Raji (cell line): ENCODE data around the gene SHC1.

Experiments
- POLR2A ChIP-seq: IDR thresholded peaks from 2 replicates; pipeline ENCODE4 v1.6.1; 2011; ENCODE audit warnings: low read depth, low read length, control low read depth; ENCODE audit not compliant: insufficient read depth

SHC1 gene

DNA sequence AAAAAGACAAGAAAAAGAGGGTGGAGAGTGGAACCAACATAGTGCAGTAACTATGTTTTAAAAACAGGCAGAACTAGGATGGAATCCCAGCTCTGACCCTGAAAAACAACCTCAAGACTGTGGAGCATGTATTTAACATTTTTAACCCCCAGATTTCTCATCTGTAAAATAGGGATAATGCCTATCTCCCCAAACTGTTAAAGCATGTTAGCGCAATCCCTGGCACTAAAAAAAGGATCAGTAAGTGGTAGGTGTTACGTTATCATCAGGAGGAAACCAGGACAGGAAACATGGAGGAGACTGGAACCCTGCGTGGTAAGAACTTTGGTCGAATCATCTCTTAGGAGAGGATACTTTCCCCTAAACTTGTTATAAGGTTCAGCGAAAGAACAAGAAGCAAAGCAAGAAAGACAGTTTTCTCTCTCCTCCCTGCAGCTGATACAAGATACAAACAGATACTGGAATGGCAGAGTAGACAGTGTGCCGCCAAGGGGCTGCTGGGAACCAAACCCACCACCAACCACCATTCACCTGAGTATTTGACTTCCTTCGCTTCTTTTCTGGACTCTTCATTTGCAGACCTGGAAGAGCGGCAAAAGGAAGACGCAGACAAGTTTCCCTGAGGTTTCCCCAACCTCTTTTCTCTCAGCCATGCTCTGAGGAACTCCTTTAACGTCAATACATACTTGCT, 10.0 kb downstream of the SHC1 start:
- TF ChIP-seq POLR2A = no peak

DNA sequence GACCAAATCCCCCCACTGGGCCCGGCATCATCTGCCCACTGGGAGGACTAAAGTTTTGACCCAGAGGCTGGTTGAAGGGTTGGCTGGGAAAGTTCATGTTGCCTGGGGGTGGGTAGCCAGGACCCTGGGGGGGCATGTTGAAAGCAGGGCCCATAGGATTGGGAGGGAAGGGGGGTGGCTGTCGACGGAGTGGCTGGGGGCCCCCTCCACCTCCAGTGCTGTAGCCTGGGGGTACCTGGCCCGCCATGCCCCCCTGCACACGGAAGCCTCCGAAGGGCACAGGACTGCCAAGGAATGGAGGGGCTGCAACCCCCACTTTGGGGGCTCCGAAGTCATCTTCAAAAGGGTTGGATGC, 11.1 kb downstream of the SHC1 start:
- TF ChIP-seq POLR2A = no peak

DNA sequence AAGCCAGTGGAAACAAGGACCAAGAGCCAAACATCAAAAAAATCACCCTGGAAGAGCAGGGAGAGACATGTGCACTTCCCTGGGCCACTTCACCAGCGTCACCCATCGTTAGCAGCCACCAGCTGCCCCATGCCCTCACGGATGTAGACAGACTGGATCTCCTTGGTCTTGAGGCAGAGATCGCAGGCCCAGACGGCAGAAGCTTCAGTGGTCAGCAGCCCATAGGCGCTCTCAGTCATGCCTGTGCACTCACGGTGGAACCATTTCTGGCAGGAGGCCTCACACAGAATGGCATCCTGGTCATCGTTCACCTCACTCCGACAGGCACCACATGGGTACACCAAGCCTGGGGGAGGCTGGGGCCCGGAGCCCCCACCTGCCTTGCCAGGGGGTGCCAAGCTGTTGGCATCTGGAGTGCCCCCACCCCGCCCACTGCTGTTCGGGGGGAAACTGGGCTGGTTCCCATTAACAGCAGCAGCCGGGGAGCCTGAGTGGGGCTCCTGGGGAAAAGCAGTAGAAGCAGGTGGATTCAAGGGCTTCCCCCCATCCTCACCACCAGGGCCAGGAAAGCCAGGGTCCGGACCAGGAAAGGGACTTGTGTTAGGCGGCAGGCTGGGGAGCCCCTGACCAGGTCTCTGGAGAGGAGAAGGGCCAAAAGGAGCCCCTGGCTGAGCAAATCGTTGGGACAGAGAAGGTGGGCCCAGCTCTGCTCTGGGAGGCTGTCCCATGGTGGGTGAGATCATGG, 11.7 kb downstream of the SHC1 start:
- no peak for TF ChIP-seq POLR2A

DNA sequence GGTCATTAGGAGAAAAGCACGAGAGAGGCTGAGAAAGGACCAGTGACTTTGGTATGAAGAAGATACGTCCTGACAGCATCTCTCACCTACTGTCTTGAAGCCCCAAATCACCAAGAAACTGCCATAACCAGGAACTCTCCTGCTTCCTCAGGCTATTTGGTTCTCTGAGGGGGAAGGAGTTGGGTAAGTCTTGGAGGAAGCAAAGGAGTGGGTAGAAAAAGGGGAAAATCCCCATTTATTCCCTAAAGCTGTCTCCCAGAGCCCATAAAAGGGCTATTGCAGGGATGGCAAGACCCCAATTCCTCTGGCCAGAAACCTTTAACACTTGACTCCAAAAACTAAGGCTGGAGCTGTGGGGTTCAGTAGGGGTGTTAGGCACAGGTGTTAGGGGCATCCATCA, 12.5 kb downstream of the SHC1 start:
- no peak for TF ChIP-seq POLR2A

DNA sequence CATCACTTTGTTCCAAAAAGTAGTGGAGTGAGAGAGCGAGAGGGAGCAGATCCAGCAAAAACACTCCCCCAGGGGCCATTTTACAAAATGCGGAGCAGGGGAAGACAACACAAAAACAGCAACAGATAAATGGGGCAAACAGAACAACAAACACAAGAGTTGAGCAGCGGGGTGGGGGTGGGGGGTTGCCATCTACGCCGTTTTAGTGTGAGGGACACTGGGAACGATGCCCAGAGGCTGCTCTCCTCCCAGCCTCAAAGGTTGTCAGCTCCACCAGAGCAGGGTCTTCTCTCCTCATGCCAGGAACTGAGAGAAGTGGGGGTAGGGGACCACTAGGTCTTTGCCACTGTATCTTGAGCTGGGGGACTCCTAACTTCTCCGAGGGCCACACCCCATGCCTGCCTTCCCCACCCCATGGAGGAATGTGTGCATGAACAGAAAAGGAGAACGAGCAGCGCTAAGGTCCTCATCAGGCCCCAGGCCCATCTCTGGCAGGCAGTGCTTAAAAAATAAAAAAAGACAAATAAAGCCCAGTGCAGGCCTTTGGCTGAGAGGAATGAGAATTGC, 13.4 kb downstream of the SHC1 start:
- no peak for TF ChIP-seq POLR2A

DNA sequence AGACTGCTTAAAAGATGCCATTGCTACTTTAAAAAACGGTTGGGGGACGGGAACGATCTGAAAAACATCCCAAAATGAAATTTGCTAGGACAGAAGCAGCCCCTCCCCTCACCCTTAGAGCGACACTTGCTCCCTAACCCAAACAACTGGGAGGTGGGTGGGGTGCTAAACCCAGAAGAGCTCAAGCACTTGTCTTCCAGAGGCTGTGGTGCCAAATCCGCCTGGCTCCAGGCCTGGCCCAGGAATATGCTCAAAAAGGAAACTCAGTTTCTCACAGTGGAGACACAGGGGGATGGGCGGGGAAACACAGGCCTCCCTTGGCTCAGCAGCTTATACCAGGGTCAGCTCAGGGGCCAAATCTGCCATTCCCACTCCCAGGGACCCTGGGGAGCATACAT, 14.0 kb downstream of the SHC1 start:
- 0 out of 2 replicates have a peak, but pooled peaks have one; percentile 12 for TF ChIP-seq POLR2A

DNA sequence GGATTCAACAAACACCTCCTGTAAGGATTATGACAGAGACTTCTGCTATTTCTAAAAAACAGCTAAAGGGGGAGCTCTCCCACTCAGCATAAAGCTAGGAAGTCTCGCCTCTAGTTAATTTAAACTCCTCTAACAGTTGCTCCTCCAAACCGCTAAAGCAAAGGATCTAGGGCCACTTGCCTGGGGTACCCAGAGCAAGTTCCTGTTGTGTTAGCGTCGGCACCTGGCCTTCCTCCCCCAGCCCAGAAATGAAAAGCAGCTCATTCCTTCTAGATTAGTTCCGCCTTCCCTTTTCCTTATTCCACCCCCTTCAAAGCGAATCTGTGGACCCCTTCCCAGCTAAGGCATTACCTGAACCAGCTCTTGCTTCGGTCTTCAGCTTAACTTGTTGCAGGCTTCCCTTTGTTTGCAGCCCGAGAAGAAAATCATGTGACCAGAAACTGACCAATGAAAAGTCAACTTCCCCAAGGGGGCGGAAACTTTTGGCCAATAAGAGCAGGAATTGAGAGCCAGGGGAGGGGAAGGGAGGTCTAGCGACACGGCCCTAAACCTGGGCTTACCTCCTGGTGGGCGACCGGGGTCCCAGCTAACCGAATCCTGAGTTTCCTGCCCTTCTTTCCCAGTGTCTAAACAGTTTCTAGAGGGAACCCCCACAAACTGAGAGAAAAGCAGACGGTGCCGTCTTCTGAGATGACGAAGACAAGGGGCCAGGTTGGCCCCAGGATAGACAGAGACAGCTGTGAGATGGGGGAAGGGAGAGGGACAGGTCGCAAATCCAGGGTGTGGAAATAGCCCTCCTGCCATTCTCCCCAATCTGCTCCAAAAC, 14.6 kb downstream of the SHC1 start, which contains the start of gene PBXIP1:
TSS of gene PBXIP1 (minus strand) at position 382 of the 826 bp plus-strand sequence. CDS start 2,378 bp downstream, outside the sequence.
- TF ChIP-seq POLR2A = peak; percentile 36; the same call in 1 of the 2 replicates

DNA sequence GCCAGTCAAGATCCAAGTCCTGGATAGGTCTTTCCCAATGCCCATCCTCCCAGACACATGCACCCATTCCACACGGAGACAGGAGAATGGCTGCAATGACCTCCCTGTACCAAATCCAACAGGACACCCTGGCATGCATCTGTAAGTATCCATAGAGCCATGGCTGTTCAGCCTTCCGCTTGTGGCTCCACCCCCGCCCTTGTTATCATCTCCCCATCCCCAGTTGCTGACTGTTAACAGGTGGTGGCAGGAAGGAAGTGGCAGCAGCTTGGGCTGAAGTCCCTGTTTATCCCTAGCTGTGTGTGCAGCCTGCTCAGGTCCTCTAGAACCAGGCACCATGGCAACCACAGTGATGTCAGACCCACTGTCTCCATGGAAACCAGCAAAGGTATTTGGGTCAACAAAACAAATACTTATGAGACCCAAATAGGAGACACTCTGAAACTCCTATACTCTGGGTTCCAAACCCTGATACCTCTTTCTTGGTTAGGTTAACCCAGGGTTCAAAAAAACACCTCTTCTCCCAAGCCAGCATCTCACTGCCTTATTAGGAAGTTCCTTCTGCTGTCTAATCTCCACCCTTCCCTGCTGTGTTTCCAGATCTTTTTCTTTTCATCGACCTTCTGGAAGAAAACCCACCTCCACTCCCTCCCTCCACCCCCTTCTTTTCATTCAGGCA, 15.4 kb downstream of the SHC1 start:
- peak; percentile 54 for TF ChIP-seq POLR2A

DNA sequence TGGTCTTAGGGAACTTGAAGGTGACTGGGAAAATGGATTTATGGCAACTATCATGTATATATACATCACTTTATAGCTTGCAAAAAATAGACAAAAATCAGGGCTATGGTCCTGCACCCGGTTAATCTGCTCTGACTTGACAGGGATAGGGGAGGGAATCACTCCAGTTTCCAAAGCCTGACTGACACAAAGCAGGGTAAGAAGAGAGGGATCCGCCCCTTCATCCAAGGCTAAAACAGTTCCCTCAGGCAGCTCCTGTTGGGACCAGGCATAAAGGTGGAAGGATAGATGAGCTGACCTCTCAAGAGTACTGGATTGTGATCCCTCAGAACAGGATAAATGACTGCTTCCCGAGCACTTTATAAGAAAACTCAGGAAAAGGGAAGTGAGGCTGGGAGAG, 16.0 kb downstream of the SHC1 start:
- no peak; the same call in 1 of the 2 replicates for TF ChIP-seq POLR2A

DNA sequence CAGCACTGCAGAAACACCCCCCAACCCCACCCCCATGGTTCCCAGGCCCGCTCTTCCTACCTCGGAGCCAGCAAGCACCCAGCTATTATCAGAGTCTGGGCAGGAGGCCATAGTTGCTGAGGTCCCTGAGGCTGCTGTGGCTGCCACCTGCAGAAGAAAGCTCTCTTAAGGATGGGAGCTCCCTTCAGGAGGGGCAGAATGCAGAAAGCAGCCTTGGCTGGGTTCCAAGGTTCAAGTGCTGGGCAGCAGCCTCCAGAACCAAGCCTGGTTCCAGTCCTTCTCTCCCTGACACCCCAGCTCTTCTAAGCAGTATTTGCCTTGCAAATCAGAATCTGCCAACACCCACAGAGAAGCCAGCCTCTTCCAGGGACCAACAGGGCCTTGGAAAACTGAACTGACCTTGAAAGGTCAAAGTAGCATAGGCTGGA, 16.9 kb downstream of the SHC1 start:
- peak; percentile 49; the same call in 1 of the 2 replicates for TF ChIP-seq POLR2A

DNA sequence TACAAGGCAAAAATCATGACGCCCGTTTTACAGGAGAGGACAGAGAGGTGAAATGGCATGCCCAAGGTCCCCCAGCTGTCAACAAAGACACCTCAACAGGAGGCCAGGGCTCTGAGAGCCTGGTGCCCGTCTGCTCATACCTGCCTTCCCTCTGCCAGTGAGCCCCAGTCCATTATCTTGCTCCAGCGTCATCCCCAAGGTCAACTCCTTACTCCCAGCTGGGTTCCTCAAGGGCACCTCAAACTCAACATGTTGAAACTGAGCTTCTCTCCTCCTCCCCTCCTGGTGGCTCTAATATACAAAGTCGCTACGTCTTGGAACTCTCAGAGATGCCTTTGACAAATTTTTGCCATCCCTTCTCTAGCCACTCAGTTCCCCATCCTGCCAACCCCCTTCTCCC, 17.9 kb downstream of the SHC1 start:
- TF ChIP-seq POLR2A = no peak

DNA sequence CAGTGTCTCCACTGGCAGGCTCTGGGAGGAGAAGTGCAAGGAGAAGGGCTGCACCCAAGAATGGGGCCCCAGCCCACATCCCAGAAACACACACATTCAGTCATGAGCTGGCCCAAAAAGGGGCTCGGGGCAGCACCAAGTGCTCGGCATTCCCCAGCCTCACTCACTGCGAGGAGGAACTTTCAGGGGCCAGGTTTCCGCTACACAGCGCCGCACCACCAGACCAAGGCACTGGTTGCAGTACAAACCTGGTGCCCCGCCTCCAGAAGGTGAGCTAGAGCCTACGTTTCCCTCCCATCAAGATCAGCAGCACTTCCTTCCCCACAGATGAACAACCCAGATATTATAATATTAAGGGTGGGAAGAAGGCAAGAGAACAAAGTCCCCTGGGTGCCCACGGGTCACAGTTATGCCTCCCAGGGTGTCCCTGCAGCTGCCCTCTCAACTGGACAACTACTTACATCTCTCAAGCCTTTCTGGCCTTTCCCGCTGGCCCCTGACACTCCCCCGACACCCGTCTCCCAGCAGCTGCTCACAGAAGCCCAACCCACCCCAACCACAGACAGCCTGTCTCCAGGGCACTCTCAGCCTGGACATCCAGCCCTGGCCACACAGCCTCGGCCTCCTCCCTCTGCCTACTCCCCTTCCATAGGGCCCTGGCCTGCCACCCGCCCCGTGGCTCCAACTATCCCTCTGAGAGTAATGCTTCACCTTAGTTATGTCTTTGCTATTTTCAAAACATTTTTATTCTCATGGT, 18.5 kb downstream of the SHC1 start:
- no peak for TF ChIP-seq POLR2A

DNA sequence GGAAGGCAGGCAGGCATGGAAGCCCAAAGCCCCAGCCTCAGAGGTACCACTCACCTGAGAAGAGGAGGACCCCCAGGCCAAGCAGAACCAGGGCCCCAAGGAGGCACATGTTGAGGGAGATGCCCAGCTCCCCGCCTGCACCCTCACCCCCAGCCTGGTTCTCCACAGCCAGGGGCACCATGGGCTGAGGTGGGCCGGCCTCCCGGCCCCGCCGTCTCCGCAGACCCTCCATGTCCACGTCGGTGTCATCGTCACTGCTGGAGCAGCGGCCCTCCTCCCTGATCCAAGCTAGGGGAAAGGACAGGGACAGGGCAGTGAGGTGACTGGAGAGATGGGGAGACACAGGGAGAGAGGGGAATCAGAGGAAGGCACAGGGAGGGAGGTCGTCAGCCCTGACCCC, 22.5 kb downstream of the SHC1 start:
- TF ChIP-seq POLR2A = no peak
